H1 (cell line): ENCODE results near the gene SKIDA1. TPM values are rescaled to one million over a fixed set of nuclear protein-coding genes. Genes with fewer than 3 reads are reported as not detected.

ENCODE experiments used
- CTCF ChIA-PET: fragments of 300-600 bp; sonication (Branson Sonifier 250); formaldehyde crosslinking; loops from one replicate; lab custom pipeline; 2021; ENCODE audit not compliant: partially characterized antibody; lab: Charles Lee
- POLR2A ChIA-PET: fragments of 300-600 bp; sonication (Branson Sonifier 250); formaldehyde crosslinking; loops from one replicate; lab custom pipeline; 2021; ENCODE audit warnings: inconsistent platforms; ENCODE audit not compliant: partially characterized antibody; lab: Charles Lee
- DNase-seq, 2 experiments: peaks; one replicate each; pipeline versions ENCODE4 v3.0.0 to v3.0.0-alpha.2; 2010 to 2022; ENCODE audit warnings: low spot score in 2 of 2, low read depth in 1 of 2, mixed read lengths in 1 of 2
- FAIRE-seq: peaks from 2 replicates; lab custom pipeline; 2011; peaks lifted over from hg19 to GRCh38; lab: Jason Lieb, UNC
- H2AFZ ChIP-seq: 2 replicates; pipeline ENCODE4 v1.8.1; 2012; ENCODE audit warnings: low read length, inconsistent platforms
- H2AK5ac ChIP-seq: 2 replicates; pipeline ENCODE4 v1.6.1; 2013; ENCODE audit warnings: low read depth, low read length
- H2BK120ac ChIP-seq: replicated peaks from 2 replicates; pipeline ENCODE3; 2013; ENCODE audit warnings: low read depth, low read length, inconsistent platforms
- H2BK12ac ChIP-seq: 2 replicates; pipeline ENCODE4 v1.6.1; 2013; ENCODE audit warnings: low read depth, low read length
- H2BK15ac ChIP-seq: 2 replicates; pipeline ENCODE4 v1.6.1; 2013; ENCODE audit warnings: low read length
- H2BK20ac ChIP-seq: 2 replicates; pipeline ENCODE4 v1.6.1; 2013; ENCODE audit warnings: low read length
- H2BK5ac ChIP-seq: 2 replicates; pipeline ENCODE4 v1.6.1; 2013; ENCODE audit warnings: low read depth, low read length
- H3K14ac ChIP-seq: 2 replicates; pipeline ENCODE4 v1.6.1; 2013; ENCODE audit warnings: inconsistent platforms; ENCODE audit not compliant: insufficient read length
- H3K18ac ChIP-seq: 2 replicates; pipeline ENCODE4 v1.6.1; 2013; ENCODE audit warnings: low read length; ENCODE audit errors: extremely low read depth
- H3K23ac ChIP-seq: 2 replicates; pipeline ENCODE4 v1.6.1; 2013; ENCODE audit warnings: inconsistent platforms; ENCODE audit not compliant: insufficient read length
- H3K23me2 ChIP-seq: 2 replicates; pipeline ENCODE4 v1.6.1; 2013; ENCODE audit warnings: low read depth, low read length
- H3K27ac ChIP-seq: 2 replicates; pipeline ENCODE4 v1.6.1; 2011; ENCODE audit warnings: low read depth, low read length, inconsistent platforms
- H3K27me3 ChIP-seq, 4 experiments: replicated peaks in 1 of 4; 1 replicate in 1 of 4; 2 replicates in 3 of 4; pipeline versions ENCODE4 v1.6.1 to v1.8.1; 2011 to 2013; ENCODE audit warnings: low read length in 3 of 4, mild to moderate bottlenecking in 3 of 4, inconsistent platforms in 2 of 4, mixed read lengths in 2 of 4, moderate library complexity in 1 of 4; ENCODE audit not compliant: control insufficient read depth in 3 of 4, insufficient read depth in 3 of 4; ENCODE audit errors: extremely low read depth in 1 of 4
- H3K36me3 ChIP-seq, 4 experiments: 2 replicates each; pipeline versions ENCODE4 v1.6.1 to v1.8.1; 2011 to 2013; ENCODE audit warnings: mild to moderate bottlenecking in 4 of 4, low read length in 3 of 4, moderate library complexity in 2 of 4, control low read depth in 1 of 4, inconsistent platforms in 1 of 4; ENCODE audit not compliant: insufficient read depth in 4 of 4, control insufficient read depth in 2 of 4
- H3K4ac ChIP-seq: replicated peaks from 2 replicates; pipeline ENCODE3; 2013; ENCODE audit warnings: low read length, low read depth, mixed read lengths, inconsistent platforms; ENCODE audit not compliant: insufficient read length
- H3K4me1 ChIP-seq, 4 experiments: replicated peaks in 1 of 4; 1 replicate in 1 of 4; 2 replicates in 3 of 4; pipeline versions ENCODE4 v1.6.1 to v1.8.1; 2011 to 2013; ENCODE audit warnings: low read length in 3 of 4, inconsistent platforms in 2 of 4, mixed read lengths in 1 of 4; ENCODE audit not compliant: insufficient read depth in 4 of 4, control insufficient read depth in 3 of 4
- H3K4me2 ChIP-seq, 2 experiments: 2 replicates each; pipeline versions ENCODE4 v1.6.1 to v1.8.1; 2011 to 2013; ENCODE audit warnings: low read depth in 2 of 2, low read length in 2 of 2, control low read depth in 1 of 2, inconsistent platforms in 1 of 2, mild to moderate bottlenecking in 1 of 2; ENCODE audit not compliant: insufficient read depth in 1 of 2
- H3K4me3 ChIP-seq, 4 experiments: fragments of 200-600, 300-600 bp in 1 of 4; sonication (generic), shearing (Covaris generic), sonication (Bioruptor Twin) in 1 of 4; 2 replicates each; pipeline versions ENCODE4 v1.5.1 to v1.8.1; 2011 to 2016; ENCODE audit warnings: low read length in 4 of 4, low read depth in 3 of 4, control low read depth in 2 of 4, inconsistent platforms in 2 of 4, mild to moderate bottlenecking in 2 of 4, mixed read lengths in 1 of 4, moderate library complexity in 1 of 4; ENCODE audit not compliant: insufficient read depth in 2 of 4; ENCODE audit errors: extremely low read depth in 1 of 4
- H3K56ac ChIP-seq: replicated peaks from 2 replicates; pipeline ENCODE3; 2013; ENCODE audit warnings: low read depth, mild to moderate bottlenecking, mixed read lengths, low read length, inconsistent platforms; ENCODE audit not compliant: insufficient read length
- H3K79me1 ChIP-seq: 2 replicates; pipeline ENCODE4 v1.6.1; 2013; ENCODE audit warnings: low read depth, low read length, control low read depth
- H3K79me2 ChIP-seq, 2 experiments: 2 replicates each; pipeline versions ENCODE4 v1.6.1 to v1.8.1; 2012 to 2013; ENCODE audit warnings: low read length in 2 of 2, mild to moderate bottlenecking in 2 of 2, inconsistent platforms in 1 of 2; ENCODE audit not compliant: insufficient read depth in 2 of 2, control insufficient read depth in 1 of 2
- H3K9ac ChIP-seq, 4 experiments: replicated peaks in 1 of 4; 1 replicate in 1 of 4; 2 replicates in 3 of 4; pipeline versions ENCODE4 v1.6.1 to v1.8.1; 2011 to 2013; ENCODE audit warnings: low read depth in 3 of 4, low read length in 3 of 4, control low read depth in 2 of 4, mild to moderate bottlenecking in 2 of 4, moderate library complexity in 2 of 4, inconsistent platforms in 1 of 4; ENCODE audit errors: extremely low read depth in 1 of 4
- H3K9me3 ChIP-seq, 2 experiments: 2 replicates each; pipeline versions ENCODE4 v1.6.1 to v1.8.1; 2012 to 2013; ENCODE audit warnings: mild to moderate bottlenecking in 2 of 2, moderate library complexity in 2 of 2, control low read depth in 1 of 2, inconsistent platforms in 1 of 2, low read depth in 1 of 2, low read length in 1 of 2, mixed read lengths in 1 of 2; ENCODE audit not compliant: insufficient read depth in 2 of 2
- H4K20me1 ChIP-seq, 2 experiments: replicated peaks in 1 of 2; 2 replicates each; pipeline versions ENCODE3 to v1.8.1; 2011 to 2013; ENCODE audit warnings: inconsistent platforms in 2 of 2, low read length in 2 of 2, mild to moderate bottlenecking in 1 of 2; ENCODE audit not compliant: insufficient read depth in 2 of 2, control insufficient read depth in 1 of 2
- H4K5ac ChIP-seq: 2 replicates; pipeline ENCODE4 v1.6.1; 2013; ENCODE audit warnings: low read length, low read depth, mixed read lengths, inconsistent platforms; ENCODE audit not compliant: insufficient read length
- H4K8ac ChIP-seq: 2 replicates; pipeline ENCODE4 v1.8.0; 2013; ENCODE audit warnings: mild to moderate bottlenecking, moderate library complexity, low read length, inconsistent platforms; ENCODE audit not compliant: insufficient read depth; ENCODE audit errors: extremely low read depth
- H4K91ac ChIP-seq: replicated peaks from 2 replicates; pipeline ENCODE3; 2013; ENCODE audit warnings: low read length, mixed read lengths, inconsistent platforms; ENCODE audit not compliant: insufficient read length
- CEBPB ChIP-seq: IDR thresholded peaks from 2 replicates; pipeline ENCODE4 v1.6.1; 2012; ENCODE audit warnings: low read depth, low read length
- CREB1 ChIP-seq: IDR thresholded peaks from 2 replicates; pipeline ENCODE4 v1.6.1; 2012; ENCODE audit warnings: inconsistent platforms
- JUND ChIP-seq: IDR thresholded peaks from 2 replicates; pipeline ENCODE4 v1.6.1; 2011; ENCODE audit warnings: mild to moderate bottlenecking, improper control_type of control experiment, low read length
- WGBS, 2 experiments: shearing (Covaris generic) in 1 of 2; methylation state at CpG; one replicate each; pipeline versions ENCODE4 v1.1.6 to v1.1.7; 2013 to 2015; ENCODE audit warnings: low lambda C conversion rate in 2 of 2, mixed read lengths in 2 of 2, inconsistent platforms in 1 of 2, low coverage in 1 of 2, missing lambda C conversion rate in 1 of 2; ENCODE audit not compliant: insufficient replicate concordance in 2 of 2, insufficient coverage in 1 of 2, insufficient read length in 1 of 2; ENCODE audit errors: extremely low coverage in 1 of 2, missing lambda C conversion rate in 1 of 2; 5-methylcytosine and 5-hydroxymethylcytosine counted together
- polyA plus RNA-seq, 7 experiments: library from polyadenylated mRNA; depleted of rRNA in 3 of 7; stranded (reverse) in 5 of 7; unstranded in 2 of 7; fragments of >200 nt in 5 of 7; fragments of 200-250 nt in 2 of 7; gene quantifications; 1 replicate in 5 of 7; 2 replicates in 1 of 7; 4 replicates in 1 of 7; pipeline versions ENCODE4 v1.2.1 to v1.2.3, GENCODE V29; 2011 to 2013; ENCODE audit warnings: missing spikeins in 2 of 7, mixed read lengths in 2 of 7
- total RNA-seq: library from RNA; stranded (reverse); fragmentation: NEBNext Ultra II Directional; extraction: Animal tissue kit (Norgen Biotek cat#: 25700); gene quantifications from 2 replicates; pipeline ENCODE4 v1.2.1, GENCODE V29; 2021

SKIDA1 gene
- total and polyA plus RNA-seq, 2 of the 8 experiments (the other 6 are each of a cell fraction or from before 2014, with no cell fraction given): 1.5 to 8.0 TPM

GRCh38 chr10:21503542-21503941 is 21.9 kb downstream of the SKIDA1 start:
- peaks cover 31 to 61% (median 45%) of the 10 kb centered on the region in 4 experiments for H3K4me1 ChIP-seq
- H2BK120ac ChIP-seq: no peak overlapping the region
- TF ChIP-seq CREB1 (no peak), JUND (no peak), CEBPB (no peak)

More at GRCh38 chr10:21503542-21503941, 21.9 kb downstream of the SKIDA1 start:
- Histone ChIP-seq H3K14ac (no peak overlapping the region), H2BK20ac (no peak overlapping the region), H2BK12ac (no peak overlapping the region), H3K23ac (no peak overlapping the region), H2BK15ac (no peak overlapping the region), H2AK5ac (no peak overlapping the region), H3K9me3 (no peaks in the 10 kb centered on the region), H3K36me3 (no peaks in the 10 kb centered on the region), H3K56ac (no peak overlapping the region), H4K20me1 (no peaks in the 10 kb centered on the region), H4K5ac (no peak overlapping the region), H3K4me2 (no peak overlapping the region), H4K91ac (no peak overlapping the region), H3K23me2 (peaks cover 21% of the 10 kb centered on the region), H3K4me3 (no peak overlapping the region), H3K79me2 (no peaks in the 10 kb centered on the region), H3K79me1 (no peaks in the 10 kb centered on the region), H3K4ac (no peak overlapping the region), H3K18ac (no peak overlapping the region), H3K27ac (no peak overlapping the region), H2AFZ (no peak overlapping the region), H3K9ac (no peak overlapping the region), H4K8ac (no peak overlapping the region), H3K27me3 (peaks cover 2 to 21% (median 17%) of the 10 kb centered on the region in 4 experiments; a peak in 6 of 7 replicates), H2BK5ac (no peak overlapping the region)
- no peak for FAIRE-seq
- ChIA-PET POLR2A (interaction anchor here (0.7 to 12.9 kb wide), 2 partner anchors 18 to 247 kb away, joined by 3 to 322 read pairs; partner anchors contain the start of gene SKIDA1), CTCF (no interaction called here)
- no peak for DNase-seq
- WGBS, 2 experiments: 71% methylated on average over 1 of the region's 1 CpG; no CpG with 5 or more reads in 1 of the 2 experiments
